NCI-H128 (cell line): ENCODE measurements around the gene CALM1.

Experiments
- DNase-seq: peaks from one replicate; lab custom pipeline; 2025; ENCODE audit not compliant: unreplicated experiment; lab: John Stamatoyannopoulos, UW

CALM1 gene

GRCh38 chr14:90396341-90397339 lies at the start of gene CALM1:
Gene CALM1 (plus strand): TSS chr14:90397029. CDS start chr14:90397231, 202 bp downstream.
- DNase-seq = peak; percentile 86

- DNase-seq = no peak
These were observed 48.6 kb upstream of the CALM1 start for GRCh38 chr14:90348270-90348669.

- no peak for DNase-seq
These were observed 47.1 kb upstream of the CALM1 start for GRCh38 chr14:90349739-90350138.

- no peak for DNase-seq
These were observed 42.1 kb upstream of the CALM1 start for GRCh38 chr14:90354551-90355298.

- no peak for DNase-seq
These were observed 41.0 kb upstream of the CALM1 start for GRCh38 chr14:90355540-90356518.

GRCh38 chr14:90356925-90357324 lies 39.9 kb upstream of the CALM1 start:
- DNase-seq = no peak

GRCh38 chr14:90358359-90358758 lies 38.5 kb upstream of the CALM1 start:
- DNase-seq = no peak

GRCh38 chr14:90361865-90362557 lies 34.8 kb upstream of the CALM1 start:
- DNase-seq = no peak

GRCh38 chr14:90362558-90362896 lies 34.3 kb upstream of the CALM1 start:
- no peak for DNase-seq

GRCh38 chr14:90368946-90369721 lies 27.7 kb upstream of the CALM1 start:
- DNase-seq = no peak

- DNase-seq = no peak
These were observed 22.9 kb upstream of the CALM1 start for GRCh38 chr14:90373887-90374286.

GRCh38 chr14:90374813-90375212 lies 22.0 kb upstream of the CALM1 start:
- no peak for DNase-seq

GRCh38 chr14:90375934-90376333 lies 20.9 kb upstream of the CALM1 start:
- DNase-seq = no peak

GRCh38 chr14:90378249-90378648 lies 18.6 kb upstream of the CALM1 start:
- DNase-seq = no peak

- no peak for DNase-seq
These were observed 17.7 kb upstream of the CALM1 start for GRCh38 chr14:90379106-90379505.

- no peak for DNase-seq
These were observed 15.6 kb upstream of the CALM1 start for GRCh38 chr14:90381011-90381786.

GRCh38 chr14:90381999-90382451 lies 14.8 kb upstream of the CALM1 start:
- DNase-seq = peak; percentile 60

- peak; percentile 72 for DNase-seq
These were observed 14.2 kb upstream of the CALM1 start for GRCh38 chr14:90382491-90383125.
